Pulmonary artery endothelial cell (primary cell): ENCODE results near the gene C2CD2. TPM values are rescaled to one million over a fixed set of nuclear protein-coding genes. Genes with fewer than 3 reads are reported as not detected.

Experiments used
- DNase-seq: peaks from one replicate; pipeline ENCODE4 v3.0.0-alpha.2; 2011; ENCODE audit warnings: low read depth, low spot score
- total RNA-seq: library from RNA; depleted of rRNA; stranded (reverse); fragments of >200 nt; gene quantifications from 2 replicates; pipeline ENCODE4 v1.2.3, GENCODE V29; 2014

Gene C2CD2
- total RNA-seq, 1 donor from 2014 or later: 35.1 TPM

GRCh38 chr21:41847066-41847804, 106.6 kb downstream of the C2CD2 start:
- no peak for DNase-seq

DNA sequence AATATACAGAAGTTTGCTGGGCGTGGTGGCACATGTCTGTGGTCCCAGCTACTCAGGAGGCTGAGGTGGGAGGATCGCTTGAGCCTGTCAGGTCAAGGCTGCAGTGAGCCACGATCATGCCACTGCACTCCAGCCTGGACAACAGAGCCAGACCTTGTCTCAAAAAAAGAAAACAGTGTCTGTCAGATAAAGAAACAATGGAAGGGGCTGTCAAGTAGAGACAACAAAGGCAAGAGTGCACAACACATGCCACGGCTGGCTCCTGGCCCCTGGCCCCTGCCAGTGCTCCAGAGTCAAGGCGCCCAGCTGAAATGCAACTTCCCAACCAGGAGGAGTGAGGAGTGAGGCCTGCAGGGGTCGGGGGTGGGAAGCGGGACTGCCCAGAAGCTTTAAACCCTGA, 107.3 kb downstream of the C2CD2 start:
- no peak for DNase-seq

- no peak for DNase-seq
Measured at GRCh38 chr21:41846033-41846317, 107.8 kb downstream of the C2CD2 start.

- DNase-seq: no peak
Measured at GRCh38 chr21:41845310-41846032, 108.3 kb downstream of the C2CD2 start.

DNA sequence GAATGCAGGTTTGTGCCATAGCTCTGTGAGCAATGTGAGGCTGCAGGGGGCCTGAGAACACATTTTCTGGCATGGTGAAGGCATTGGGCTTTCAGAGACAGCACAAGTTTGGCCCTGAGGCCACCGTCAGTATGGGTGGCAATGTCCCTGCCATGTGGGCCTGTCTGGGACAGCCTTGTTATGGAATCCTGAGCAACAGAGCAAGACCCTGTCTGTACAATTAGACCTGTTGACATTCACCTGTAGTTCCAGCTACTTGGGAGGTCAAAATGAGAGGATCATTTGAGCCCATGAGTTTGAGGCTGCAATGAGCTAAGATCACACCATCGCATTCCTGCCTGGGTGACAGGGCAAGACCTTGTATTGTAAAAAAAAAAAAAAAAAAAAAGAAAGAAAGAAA, 110.2 kb downstream of the C2CD2 start:
- DNase-seq: no peak

DNA sequence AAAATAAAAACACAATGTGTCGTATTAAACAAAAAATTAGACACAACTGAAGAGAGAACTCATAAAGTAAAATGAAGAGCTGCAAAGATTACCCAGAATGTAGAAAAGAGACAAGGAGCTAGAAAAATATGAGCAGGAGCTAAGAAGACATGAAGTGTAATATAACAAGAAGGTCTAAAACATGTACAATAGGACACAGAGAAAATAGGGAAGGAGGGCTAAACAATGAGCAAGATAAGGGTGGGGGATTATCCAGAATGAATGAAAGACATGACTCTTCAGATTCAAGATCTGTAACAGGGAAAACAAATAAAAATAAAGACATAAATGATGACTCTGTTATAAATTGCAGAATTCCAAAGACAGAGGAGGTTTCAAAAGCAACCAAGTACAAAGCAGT, 112.9 kb downstream of the C2CD2 start:
- no peak for DNase-seq

GRCh38 chr21:41839387-41840000, 114.3 kb downstream of the C2CD2 start:
- DNase-seq: no peak

GRCh38 chr21:41837756-41838297, 116.0 kb downstream of the C2CD2 start:
- no peak for DNase-seq

- no peak for DNase-seq
Measured at GRCh38 chr21:41836166-41837015, 117.4 kb downstream of the C2CD2 start.

GRCh38 chr21:41835711-41836154, 118.1 kb downstream of the C2CD2 start:
- DNase-seq: no peak

Other genes with a start within 250 kb of the C2CD2 start
- 0.04 TPM in 1 of 2 replicates, not detected in the other for gene RIPK4, start 187.0 kb downstream of the C2CD2 start, total RNA-seq
- 5.5 and 8.4 TPM in 2 replicates for gene PRDM15, start 74.7 kb downstream of the C2CD2 start, total RNA-seq
- gene ZBTB21, start 56.3 kb upstream of the C2CD2 start, total RNA-seq: 5.0 and 6.1 TPM in 2 replicates
- gene UMODL1, start 117.3 kb upstream of the C2CD2 start, total RNA-seq: not detected in 2 replicates